Activated CD8-positive, alpha-beta T cell treated with anti-CD3 and anti-CD28 coated beads, Interleukin-2, amount 10 ng/mL, durations not matched to agents 7 days and 5 days (primary cell): ENCODE results near the gene C1orf52. TPM values are rescaled to one million over a fixed set of nuclear protein-coding genes. Genes with fewer than 3 reads are reported as not detected.
A peak's percentile ranks its signal among the peaks of the same experiment; 100 is the strongest.
"Not testable (repeated sequence)": the region's sequence is repeated elsewhere in the genome, so short reads cannot be mapped to it uniquely, and the experiment has no call there.

Experiments
- ATAC-seq: fragments of 150-1000 bp; cut with Tn5 transposase; one replicate; pipeline ENCODE4 v1.10.0; 2021; ENCODE audit warnings: moderate library complexity
- CTCF ChIA-PET: fragments of 350-600 bp; sonication (Branson Sonifier 250); formaldehyde crosslinking; loops from one replicate; lab custom pipeline; 2021; ENCODE audit warnings: antibody characterized with exemption; lab: Charles Lee
- POLR2A ChIA-PET: fragments of 350-600 bp; sonication (Branson Sonifier 250); formaldehyde crosslinking; loops from one replicate; lab custom pipeline; 2021; ENCODE audit warnings: antibody characterized with exemption; lab: Charles Lee
- DNase-seq: peaks from one replicate; pipeline ENCODE4 v3.0.0-alpha.2; 2020
- H3K27ac Mint-ChIP-seq: one replicate; pipeline ENCODE4 v1.8.0; 2021; ENCODE audit warnings: mild to moderate bottlenecking, mixed read lengths
- H3K27me3 Mint-ChIP-seq: one replicate; pipeline ENCODE4 v1.8.0; 2021; ENCODE audit warnings: low read depth, mixed read lengths
- H3K36me3 Mint-ChIP-seq: one replicate; pipeline ENCODE4 v1.8.0; 2021; ENCODE audit warnings: low read depth, mixed read lengths
- H3K4me1 Mint-ChIP-seq: one replicate; pipeline ENCODE4 v1.8.0; 2021; ENCODE audit warnings: low read depth, mixed read lengths
- H3K4me3 Mint-ChIP-seq: one replicate; pipeline ENCODE4 v1.8.0; 2021; ENCODE audit warnings: mild to moderate bottlenecking, mixed read lengths
- H3K9me3 Mint-ChIP-seq: one replicate; pipeline ENCODE4 v1.8.0; 2022; ENCODE audit warnings: mixed read lengths; ENCODE audit not compliant: insufficient read depth
- total RNA-seq, 2 experiments: library from RNA; stranded (reverse); gene quantifications; one replicate each; pipeline ENCODE4 v1.2.3, GENCODE V29; 2021

Gene C1orf52
- total RNA-seq, 2 experiments from 2014 or later = 25.5 to 29.5 TPM

DNA sequence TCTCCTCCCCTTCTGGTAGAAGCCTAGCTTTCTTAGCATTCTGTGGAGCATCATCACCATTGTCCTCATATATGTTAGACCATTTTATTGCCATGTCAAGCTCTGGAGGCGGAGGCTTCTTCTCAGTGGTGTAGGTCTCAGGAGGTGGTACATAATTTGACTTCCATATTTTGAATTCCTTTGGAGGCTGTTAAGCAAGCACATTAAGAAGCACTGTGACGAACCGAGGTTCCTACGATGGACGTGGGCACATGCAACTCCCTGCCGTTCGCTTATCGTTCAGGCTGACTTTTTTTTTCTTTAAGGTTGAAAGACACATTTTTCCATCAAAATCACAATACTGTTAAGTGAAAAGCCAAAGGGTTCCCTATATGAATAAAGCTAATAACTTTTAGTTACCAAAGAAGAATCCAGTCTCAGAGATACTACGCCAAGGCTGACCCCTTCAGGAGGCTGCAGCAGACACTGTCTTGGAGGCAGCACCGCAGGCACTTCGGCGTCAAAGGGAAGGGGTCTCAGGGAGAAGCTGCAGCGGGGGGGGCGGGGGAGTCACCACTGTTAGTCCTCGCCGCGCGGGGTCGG lies 835 bp downstream of the C1orf52 start:
- ATAC-seq = no peak
- Mint-ChIP-seq H3K27me3 (no peaks in the 10 kb centered on the region), H3K36me3 (peaks cover 47% of the 10 kb centered on the region), H3K4me3 (peak overlapping the region; percentile 95), H3K9me3 (no peaks in the 10 kb centered on the region), H3K27ac (peak overlapping the region; percentile 97), H3K4me1 (peaks cover 35% of the 10 kb centered on the region)
- POLR2A ChIA-PET = interaction anchor here (0.6 to 2.8 kb wide), 12 partner anchors 11 to 1115 kb away, joined by 3 to 41 read pairs (median 4); partner anchors contain the start of genes BCL10 and PRKACB
- CTCF ChIA-PET = interaction anchor here (0.6 to 12.5 kb wide), 38 partner anchors 9 to 450 kb away, joined by 3 to 304 read pairs (median 5); partner anchors contain the start of genes BCL10 and ZNHIT6
- DNase-seq = no peak

DNA sequence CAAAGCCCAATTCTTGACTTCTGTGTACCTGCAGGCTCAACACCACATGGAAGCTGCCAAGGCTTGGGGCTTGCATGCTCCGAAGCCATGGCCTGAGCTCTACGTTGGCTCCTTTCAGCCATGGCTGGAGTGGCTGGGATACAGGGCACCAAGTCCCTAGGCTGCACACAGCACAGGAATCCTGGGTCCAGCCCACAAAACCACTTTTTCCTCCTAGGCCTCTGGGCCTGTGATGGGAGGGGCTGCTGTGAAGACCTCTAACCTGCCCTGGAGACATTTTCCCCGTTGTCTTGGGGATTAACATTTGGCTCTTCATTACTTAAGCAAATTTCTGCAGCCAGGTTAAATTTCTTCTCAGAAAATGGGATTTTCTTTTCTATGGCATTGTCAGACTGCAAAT lies 10.4 kb downstream of the C1orf52 start:
- H3K4me1 Mint-ChIP-seq = peaks cover 14% of the 10 kb centered on the region
- not testable (repeated sequence) for DNase-seq, H3K9me3 Mint-ChIP-seq, ATAC-seq, H3K27ac Mint-ChIP-seq, H3K27me3 Mint-ChIP-seq, H3K4me3 Mint-ChIP-seq
- ChIA-PET CTCF (interaction anchor here (1.1 to 9.0 kb wide), 6 partner anchors 10 to 304 kb away, joined by 3 to 46 read pairs (median 5); partner anchors contain the start of gene C1orf52), POLR2A (interaction anchor here (0.7 to 2.6 kb wide), 3 partner anchors 10 to 304 kb away, joined by 4 to 6 read pairs (median 6); partner anchors contain the start of genes BCL10 and C1orf52)
- H3K36me3 Mint-ChIP-seq = peaks cover 40% of the 10 kb centered on the region

DNA sequence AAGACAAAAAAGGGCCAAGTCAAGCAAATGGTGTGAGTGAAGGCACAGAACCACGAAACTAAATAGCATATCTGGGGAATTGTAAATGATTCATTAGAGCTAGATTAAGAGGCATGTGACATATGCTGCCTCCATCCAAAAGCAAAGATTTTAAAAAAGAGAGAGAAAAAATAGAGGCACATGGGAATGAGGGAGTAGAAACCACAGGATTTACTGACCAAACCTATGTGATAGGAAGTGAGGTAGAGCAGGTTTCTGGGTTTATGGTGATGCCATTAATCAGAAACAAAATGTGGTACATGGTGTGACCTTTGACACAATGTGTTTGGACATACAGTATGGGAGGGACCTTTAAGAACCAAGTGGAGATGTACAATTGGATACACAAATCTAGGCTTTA lies 13.6 kb downstream of the C1orf52 start:
- CTCF ChIA-PET = interaction anchor here (3.1 to 9.0 kb wide), 3 partner anchors 9 to 301 kb away, joined by 26 to 46 read pairs (median 32); partner anchors contain the start of gene C1orf52
- no peak for DNase-seq
- Mint-ChIP-seq H3K4me3 (no peak overlapping the region), H3K27me3 (no peaks in the 10 kb centered on the region), H3K9me3 (no peaks in the 10 kb centered on the region), H3K27ac (no peak overlapping the region), H3K4me1 (peaks cover 16% of the 10 kb centered on the region), H3K36me3 (peaks cover 24% of the 10 kb centered on the region)
- ATAC-seq = no peak
- POLR2A ChIA-PET = no interaction called here

DNA sequence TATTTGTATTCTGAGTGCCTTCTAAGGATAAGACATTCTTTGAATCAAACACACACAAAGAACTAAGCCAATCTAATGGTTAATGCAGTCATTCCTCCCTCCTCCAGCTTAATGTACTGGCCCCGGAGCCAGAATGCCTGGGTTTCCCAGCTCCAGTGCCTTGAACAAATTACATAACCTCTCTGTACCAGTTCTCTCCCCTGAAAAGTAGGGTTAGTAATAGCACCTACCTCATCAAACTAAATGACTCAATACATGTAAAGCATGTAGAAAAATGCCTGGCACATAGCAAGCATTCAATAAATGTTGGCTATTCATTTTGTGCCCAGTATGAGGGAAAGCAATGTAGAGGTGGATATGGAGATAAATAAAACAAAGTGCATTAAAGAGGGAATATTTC lies 14.0 kb downstream of the C1orf52 start:
- no peak overlapping the region for H3K4me3 Mint-ChIP-seq
- no peaks in the 10 kb centered on the region for H3K27me3 Mint-ChIP-seq
- H3K9me3 Mint-ChIP-seq = no peaks in the 10 kb centered on the region
- CTCF ChIA-PET = interaction anchor here (3.1 to 9.0 kb wide), 3 partner anchors 9 to 301 kb away, joined by 26 to 46 read pairs (median 32); partner anchors contain the start of gene C1orf52
- peaks cover 23% of the 10 kb centered on the region for H3K36me3 Mint-ChIP-seq
- peaks cover 20% of the 10 kb centered on the region for H3K4me1 Mint-ChIP-seq
- DNase-seq (no peak), ATAC-seq (no peak)
- POLR2A ChIA-PET = interaction anchor here (2.8 kb wide), 1 partner anchor 14 kb away, joined by 10 read pairs; the partner anchor contains the start of gene C1orf52
- H3K27ac Mint-ChIP-seq = no peak overlapping the region

DNA sequence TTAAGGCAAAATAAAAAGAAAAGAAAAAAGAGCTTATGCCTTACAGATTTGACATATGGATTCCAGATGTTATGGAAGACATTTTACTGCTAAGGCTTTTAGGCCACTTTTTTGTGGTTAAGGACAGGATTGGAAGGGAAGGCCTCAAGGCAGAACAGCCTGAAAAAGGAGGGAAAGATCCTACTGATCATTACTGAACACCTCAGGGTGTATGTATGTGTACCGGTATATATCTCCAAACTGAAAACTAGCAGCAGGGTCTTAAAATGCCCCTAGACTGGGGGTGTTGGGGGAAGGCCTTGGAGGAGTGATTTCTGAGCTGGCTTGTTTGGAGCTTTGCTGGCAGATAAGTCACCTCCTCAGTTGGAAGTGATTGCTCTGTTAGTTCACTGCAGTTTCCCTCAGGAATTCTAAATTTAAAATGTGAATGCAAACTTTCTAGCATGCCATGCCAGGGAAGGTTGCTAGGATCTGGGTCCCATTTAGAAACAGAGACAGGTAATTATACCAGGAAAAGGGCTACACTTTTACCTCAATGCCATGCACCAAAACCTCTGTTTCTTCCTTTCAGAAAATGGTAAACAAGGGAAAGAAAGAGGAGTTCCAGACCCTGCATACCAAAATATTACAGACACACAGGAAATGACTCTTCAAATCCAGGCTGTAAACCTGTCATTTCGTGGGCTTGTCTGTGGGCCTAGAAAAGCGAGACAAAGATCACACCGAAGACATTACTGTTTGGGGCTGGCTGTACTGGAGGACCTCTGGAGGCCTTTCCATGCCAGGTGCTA lies 15.0 kb downstream of the C1orf52 start:
- Mint-ChIP-seq H3K4me1 (peaks cover 22% of the 10 kb centered on the region), H3K27ac (no peak overlapping the region)
- CTCF ChIA-PET = interaction anchor here (1.0 to 9.0 kb wide), 8 partner anchors 9 to 309 kb away, joined by 3 to 46 read pairs (median 5); partner anchors contain the start of gene C1orf52

DNA sequence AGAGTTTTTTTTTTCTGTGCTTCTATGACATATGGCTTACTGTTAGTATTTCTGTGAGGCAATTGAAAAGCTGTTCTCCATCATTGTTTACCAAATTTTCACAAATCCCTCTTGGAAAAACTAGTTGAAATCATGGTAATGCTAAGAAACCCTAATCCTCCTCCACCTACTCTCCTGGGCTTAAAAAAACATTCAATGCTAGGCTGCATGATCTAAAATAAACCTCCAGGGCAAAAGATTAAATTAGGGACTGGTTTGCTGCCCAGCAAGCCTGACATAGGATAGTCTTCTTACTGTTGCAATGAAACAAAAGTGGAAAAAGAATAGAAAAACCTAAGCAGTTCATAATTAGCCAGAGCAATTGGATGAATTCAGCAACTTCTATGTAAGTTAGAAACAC lies 16.1 kb downstream of the C1orf52 start:
- Mint-ChIP-seq H3K4me3 (no peak overlapping the region), H3K9me3 (no peaks in the 10 kb centered on the region), H3K27me3 (no peaks in the 10 kb centered on the region), H3K4me1 (peaks cover 22% of the 10 kb centered on the region), H3K36me3 (peaks cover 13% of the 10 kb centered on the region), H3K27ac (no peak overlapping the region)
- DNase-seq (no peak), ATAC-seq (no peak)
- ChIA-PET POLR2A (interaction anchor here (2.8 kb wide), 1 partner anchor 16 kb away, joined by 10 read pairs; the partner anchor contains the start of gene C1orf52), CTCF (interaction anchor here (1.5 to 9.0 kb wide), 4 partner anchors 11 to 134 kb away, joined by 3 to 46 read pairs (median 16); partner anchors contain the start of gene C1orf52)

More for the DNA sequence above, 15.0 kb downstream of the C1orf52 start:
- no peak overlapping the region for H3K4me3 Mint-ChIP-seq
- H3K9me3 Mint-ChIP-seq = no peaks in the 10 kb centered on the region
- no peaks in the 10 kb centered on the region for H3K27me3 Mint-ChIP-seq
- ATAC-seq = no peak
- POLR2A ChIA-PET = interaction anchor here (2.8 kb wide), 1 partner anchor 15 kb away, joined by 10 read pairs; the partner anchor contains the start of gene C1orf52
- peaks cover 15% of the 10 kb centered on the region for H3K36me3 Mint-ChIP-seq
- no peak for DNase-seq

DNA sequence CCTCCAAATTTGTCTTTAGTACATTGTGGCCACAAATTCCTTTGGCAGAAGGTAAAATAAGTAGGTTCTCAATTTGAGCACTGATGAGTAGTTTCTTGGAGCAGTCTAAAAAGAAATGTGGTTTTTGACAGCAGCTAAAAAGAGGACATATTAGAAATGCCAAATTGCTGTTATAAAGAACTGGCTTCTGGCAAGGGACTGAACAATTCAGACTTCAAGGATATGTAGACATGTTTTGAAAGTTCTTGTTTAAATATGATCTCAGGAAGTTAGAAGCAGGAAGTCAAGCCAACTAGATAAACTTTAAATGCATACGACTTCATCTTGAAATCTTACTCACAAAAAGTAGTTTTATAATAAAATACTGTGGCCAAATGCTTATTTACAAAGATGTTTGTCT lies 18.8 kb downstream of the C1orf52 start:
- peak overlapping the region; percentile 61 for H3K27ac Mint-ChIP-seq
- H3K27me3 Mint-ChIP-seq = peaks cover 5% of the 10 kb centered on the region
- peaks cover 9% of the 10 kb centered on the region for H3K36me3 Mint-ChIP-seq
- ATAC-seq (no peak), DNase-seq (no peak)
- H3K4me1 Mint-ChIP-seq = peaks cover 22% of the 10 kb centered on the region
- no peaks in the 10 kb centered on the region for H3K9me3 Mint-ChIP-seq
- ChIA-PET CTCF (interaction anchor here (0.9 to 2.8 kb wide), 17 partner anchors 8 to 452 kb away, joined by 3 to 41 read pairs (median 4); partner anchors contain the start of gene C1orf52), POLR2A (no interaction called here)
- H3K4me3 Mint-ChIP-seq = no peak overlapping the region

DNA sequence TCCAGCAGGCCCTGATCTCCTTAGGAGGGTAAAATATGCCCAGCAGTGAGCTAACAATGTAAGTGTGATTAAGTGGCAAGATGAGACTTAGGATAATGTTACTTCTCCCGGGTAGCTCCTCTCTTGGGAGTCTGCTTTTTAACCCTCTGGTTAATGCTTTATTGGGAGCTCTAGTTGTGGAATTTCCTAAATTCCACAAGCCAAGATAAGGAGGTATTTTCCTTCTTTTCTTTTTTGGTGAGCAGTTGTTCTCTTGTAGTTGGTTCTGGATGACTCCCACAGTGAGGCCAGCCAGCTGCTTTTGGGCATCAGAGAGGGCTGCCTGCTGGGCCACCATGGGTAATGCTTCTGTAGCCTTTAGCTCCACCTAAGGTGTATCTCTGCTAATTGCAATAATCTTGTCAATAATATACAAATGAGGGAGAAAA lies 19.3 kb downstream of the C1orf52 start:
- Mint-ChIP-seq H3K4me1 (peaks cover 22% of the 10 kb centered on the region), H3K9me3 (no peaks in the 10 kb centered on the region), H3K27ac (peak overlapping the region; percentile 61), H3K4me3 (no peak overlapping the region), H3K36me3 (peaks cover 9% of the 10 kb centered on the region), H3K27me3 (peaks cover 5% of the 10 kb centered on the region)
- POLR2A ChIA-PET = interaction anchor here (0.8 kb wide), 1 partner anchor 19 kb away, joined by 4 read pairs; the partner anchor contains the start of gene C1orf52
- CTCF ChIA-PET = interaction anchor here (0.8 to 2.8 kb wide), 19 partner anchors 8 to 452 kb away, joined by 3 to 41 read pairs (median 4); partner anchors contain the start of gene C1orf52
- ATAC-seq (no peak), DNase-seq (peak; percentile 31)

DNA sequence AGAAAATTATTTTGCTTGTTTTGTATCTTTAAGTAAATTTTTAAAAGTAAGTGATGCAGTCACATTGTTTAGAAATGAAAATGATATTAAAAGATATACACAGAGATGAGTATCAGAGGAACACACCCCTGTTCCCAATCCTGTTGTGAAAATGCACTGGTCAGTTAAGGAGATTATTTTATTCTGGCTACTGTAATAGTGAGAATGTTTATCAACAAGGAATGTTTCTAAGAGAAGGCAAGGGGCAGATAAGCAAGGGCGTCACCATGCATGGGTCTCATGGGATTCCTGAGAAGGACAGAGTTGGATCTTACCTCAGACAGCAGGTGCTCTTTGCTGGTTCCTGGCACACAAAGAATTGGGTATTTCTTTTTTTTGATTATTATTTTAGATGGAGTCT lies 21.8 kb downstream of the C1orf52 start:
- ATAC-seq = no peak

DNA sequence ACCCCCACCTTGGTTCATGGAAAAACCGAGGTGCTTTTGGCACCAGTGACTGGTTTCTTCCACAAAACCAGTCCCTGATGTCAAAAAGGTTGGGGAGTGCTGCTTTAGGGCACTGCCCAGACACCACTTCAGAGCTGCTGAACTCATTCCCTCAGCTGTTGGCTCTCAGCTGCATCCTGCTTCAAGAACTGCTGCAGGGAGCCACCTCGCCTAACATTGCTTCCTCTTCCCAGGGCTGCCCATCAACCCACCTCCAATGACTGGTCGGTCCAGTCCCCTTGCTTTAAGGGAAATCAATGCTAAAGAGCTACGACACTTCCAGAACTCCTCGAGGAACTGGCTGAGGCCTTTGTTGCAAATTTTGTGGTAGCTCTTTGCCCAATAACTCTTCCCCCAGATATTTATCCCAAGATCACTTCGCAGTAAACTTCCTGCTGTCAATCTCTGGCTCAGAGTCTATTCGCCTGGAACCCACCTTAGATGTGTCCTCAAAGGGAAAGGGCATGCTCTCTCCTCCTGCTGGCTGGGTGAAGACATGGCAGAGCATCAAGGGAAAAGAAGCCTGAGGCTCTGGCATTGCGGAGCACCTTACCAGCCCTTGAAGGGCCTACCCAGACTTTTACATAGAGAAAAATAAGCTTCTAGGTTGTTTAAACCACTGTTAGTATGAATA lies 29.0 kb downstream of the C1orf52 start:
- peak; percentile 58 for ATAC-seq

More for the DNA sequence above, 21.8 kb downstream of the C1orf52 start:
- ChIA-PET CTCF (no interaction called here), POLR2A (no interaction called here)
- Mint-ChIP-seq H3K36me3 (peaks cover 9% of the 10 kb centered on the region), H3K4me3 (no peak overlapping the region), H3K27me3 (peaks cover 5% of the 10 kb centered on the region), H3K9me3 (no peaks in the 10 kb centered on the region), H3K27ac (no peak overlapping the region), H3K4me1 (peaks cover 11% of the 10 kb centered on the region)
- DNase-seq = no peak

More for the DNA sequence above, 29.0 kb downstream of the C1orf52 start:
- no peaks in the 10 kb centered on the region for H3K9me3 Mint-ChIP-seq
- ChIA-PET CTCF (interaction anchor here (0.7 to 2.6 kb wide), 9 partner anchors 10 to 285 kb away, joined by 3 to 20 read pairs (median 4); no protein-coding TSS in a partner anchor), POLR2A (no interaction called here)
- DNase-seq = no peak
- no peaks in the 10 kb centered on the region for H3K36me3 Mint-ChIP-seq
- H3K4me1 Mint-ChIP-seq = peaks cover 3% of the 10 kb centered on the region
- no peak overlapping the region for H3K4me3 Mint-ChIP-seq
- H3K27ac Mint-ChIP-seq = no peak overlapping the region
- peaks cover 19% of the 10 kb centered on the region for H3K27me3 Mint-ChIP-seq
